Esophagus (tissue), 2 donors: ENCODE results near the gene METTL17. TPM values are rescaled to one million over a fixed set of nuclear protein-coding genes. Genes with fewer than 3 reads are reported as not detected.
"Not testable (repeated sequence)": the region's sequence is repeated elsewhere in the genome, so short reads cannot be mapped to it uniquely, and the experiment has no call there.

Experiments
- H3K27ac ChIP-seq, 2 donors: one replicate each; pipeline ENCODE4 v1.5.1; 2013; ENCODE audit warnings: low read depth in 2 of 2, mild to moderate bottlenecking in 2 of 2, inconsistent platforms in 1 of 2, low read length in 1 of 2, moderate library complexity in 1 of 2
- H3K27me3 ChIP-seq, 2 donors: one replicate each; pipeline ENCODE4 v1.6.1; 2013; ENCODE audit warnings: low read length in 2 of 2, control low read depth in 1 of 2, mild to moderate bottlenecking in 1 of 2; ENCODE audit not compliant: insufficient read depth in 2 of 2, control insufficient read depth in 1 of 2
- H3K36me3 ChIP-seq, 2 donors: one replicate each; pipeline ENCODE4 v1.6.1; 2013; ENCODE audit warnings: low read length in 1 of 2; ENCODE audit not compliant: control insufficient read depth in 2 of 2, insufficient read depth in 2 of 2
- H3K4me1 ChIP-seq, 2 donors: one replicate each; pipeline ENCODE4 v1.6.1; 2013; ENCODE audit warnings: low read length in 1 of 2; ENCODE audit not compliant: control insufficient read depth in 2 of 2, insufficient read depth in 2 of 2
- H3K4me3 ChIP-seq, 2 donors: one replicate each; pipeline ENCODE4 v1.5.1; 2013; ENCODE audit warnings: low read length in 2 of 2, mild to moderate bottlenecking in 2 of 2, low read depth in 1 of 2, moderate library complexity in 1 of 2
- H3K9me3 ChIP-seq, 2 donors: one replicate each; pipeline ENCODE4 v1.6.1; 2013; ENCODE audit warnings: mild to moderate bottlenecking in 2 of 2, low read depth in 1 of 2, low read length in 1 of 2, moderate library complexity in 1 of 2; ENCODE audit not compliant: control insufficient read depth in 2 of 2, insufficient read depth in 1 of 2
- WGBS, 2 donors: extraction: QIAGEN DNeasy Blood & Tissue Kit; methylation state at CpG; one replicate each; pipeline ENCODE4 v1.1.7; 2013; 5-methylcytosine and 5-hydroxymethylcytosine counted together
- polyA plus RNA-seq, 2 donors: library from polyadenylated mRNA; stranded (reverse); fragments of 200-250 nt; gene quantifications; one replicate each; pipeline ENCODE4 v1.2.3, GENCODE V29; 2013
- donor health status: healthy with polysubstance abuse.
- donor health status: Bipolar disorder and iron deficiency.

Gene METTL17
- polyA plus RNA-seq = 10 to 100 TPM; 55.1 to 56.3 TPM

- H3K27ac ChIP-seq = peak within 1 kb of the TSS; percentile 88 to 89
- H3K36me3 ChIP-seq = peaks cover 5 to 11% of the 10 kb centered on the region in 2 donors
- WGBS, 2 donors = 0% methylated on average over 42 of the region's 42 CpGs
- no peaks in the 10 kb centered on the region for H3K27me3 ChIP-seq
- peaks cover 0 to 5% of the 10 kb centered on the region in 2 donors for H3K4me1 ChIP-seq
- H3K4me3 ChIP-seq = peak within 1 kb of the TSS; percentile 78 to 96
- H3K9me3 ChIP-seq = no peaks in the 10 kb centered on the region
Measured at GRCh38 chr14:20989787-20990600, at the start of gene METTL17. TSS of gene METTL17 (plus strand) at chr14:20989980. CDS start at chr14:20990003, 23 bp downstream.

GRCh38 chr14:20945146-20945545 is 44.6 kb upstream of the METTL17 start:
- not testable (repeated sequence) for H3K4me3 ChIP-seq, H3K4me1 ChIP-seq, H3K9me3 ChIP-seq, H3K27ac ChIP-seq, H3K36me3 ChIP-seq, H3K27me3 ChIP-seq
- 70 to 73% methylated on average over 6 of the region's 6 CpGs for WGBS, 2 donors

GRCh38 chr14:20946707-20947106 is 43.1 kb upstream of the METTL17 start:
- not testable (repeated sequence) for H3K36me3 ChIP-seq

GRCh38 chr14:20954736-20955537 is 34.8 kb upstream of the METTL17 start, which contains the start of gene RNASE2:
TSS of gene RNASE2 (plus strand) at chr14:20955487. CDS start at chr14:20955772, 285 bp downstream.
- H3K27me3 ChIP-seq, H3K4me1 ChIP-seq, H3K4me3 ChIP-seq, H3K9me3 ChIP-seq, H3K36me3 ChIP-seq, H3K27ac ChIP-seq: not testable (repeated sequence)
- WGBS, 2 donors = 55 to 64% methylated on average over 4 of the region's 4 CpGs

More at GRCh38 chr14:20946707-20947106, 43.1 kb upstream of the METTL17 start:
- H3K4me1 ChIP-seq, H3K9me3 ChIP-seq, H3K27me3 ChIP-seq, H3K4me3 ChIP-seq, H3K27ac ChIP-seq: not testable (repeated sequence)
- 78 to 86% methylated on average over 4 of the region's 9 CpGs for WGBS, 2 donors

GRCh38 chr14:20955538-20955873 is 34.3 kb upstream of the METTL17 start:
- not testable (repeated sequence) for H3K4me1 ChIP-seq, H3K27ac ChIP-seq, H3K4me3 ChIP-seq, H3K36me3 ChIP-seq, H3K9me3 ChIP-seq, H3K27me3 ChIP-seq
- WGBS, 2 donors = 53 to 56% methylated on average over 5 of the region's 5 CpGs

- Histone ChIP-seq H3K36me3 (no peaks in the 10 kb centered on the region), H3K4me3 (no peak overlapping the region), H3K9me3 (no peaks in the 10 kb centered on the region), H3K27me3 (no peaks in the 10 kb centered on the region), H3K4me1 (no peaks in the 10 kb centered on the region), H3K27ac (no peak overlapping the region)
- 84 to 87% methylated on average over 11 of the region's 11 CpGs for WGBS, 2 donors
Measured at GRCh38 chr14:20956376-20956976, 33.3 kb upstream of the METTL17 start.

GRCh38 chr14:20958946-20959345 is 30.8 kb upstream of the METTL17 start:
- H3K27me3 ChIP-seq, H3K4me1 ChIP-seq, H3K27ac ChIP-seq, H3K4me3 ChIP-seq, H3K36me3 ChIP-seq, H3K9me3 ChIP-seq: not testable (repeated sequence)

- H3K27me3 ChIP-seq = peaks cover 0 to 3% of the 10 kb centered on the region in 2 donors
- H3K36me3 ChIP-seq = no peaks in the 10 kb centered on the region
- 53 to 75% methylated on average over 3 of the region's 3 CpGs for WGBS, 2 donors
- no peak overlapping the region for H3K27ac ChIP-seq
- no peak overlapping the region for H3K4me3 ChIP-seq
- peaks cover 2% of the 10 kb centered on the region in 2 donors for H3K4me1 ChIP-seq
- H3K9me3 ChIP-seq = no peaks in the 10 kb centered on the region
Measured at GRCh38 chr14:20969336-20969735, 20.4 kb upstream of the METTL17 start.

GRCh38 chr14:20970647-20970982 is 19.2 kb upstream of the METTL17 start:
- Histone ChIP-seq H3K27me3 (peaks cover 0 to 3% of the 10 kb centered on the region in 2 donors), H3K4me1 (peaks cover 2% of the 10 kb centered on the region in 2 donors), H3K4me3 (peak overlapping the region; percentile 55 to 58), H3K36me3 (no peaks in the 10 kb centered on the region), H3K27ac (peak overlapping the region in 1 of 2 donors; percentile 24), H3K9me3 (no peaks in the 10 kb centered on the region)
- 23 to 24% methylated on average over 10 of the region's 10 CpGs for WGBS, 2 donors
